Measurements from ENCODE around the gene BRCA1.

DNA sequence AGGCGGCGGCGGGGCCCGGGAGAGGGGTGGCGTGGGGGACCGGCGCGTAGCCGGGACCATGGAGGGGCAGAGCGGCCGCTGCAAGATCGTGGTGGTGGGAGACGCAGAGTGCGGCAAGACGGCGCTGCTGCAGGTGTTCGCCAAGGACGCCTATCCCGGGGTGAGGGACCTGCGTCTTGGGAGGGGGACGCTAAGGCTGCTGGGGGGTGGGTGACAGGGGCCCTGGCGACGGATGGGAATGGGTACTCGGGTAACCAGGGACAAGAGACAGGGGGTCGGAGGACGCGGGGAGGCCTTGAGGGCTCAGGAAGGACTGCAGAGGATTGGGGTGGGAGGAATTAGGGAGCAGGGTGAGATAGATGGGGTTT, 99.9 kb downstream of the BRCA1 start:
- TF ChIP-seq, protein P1, sequence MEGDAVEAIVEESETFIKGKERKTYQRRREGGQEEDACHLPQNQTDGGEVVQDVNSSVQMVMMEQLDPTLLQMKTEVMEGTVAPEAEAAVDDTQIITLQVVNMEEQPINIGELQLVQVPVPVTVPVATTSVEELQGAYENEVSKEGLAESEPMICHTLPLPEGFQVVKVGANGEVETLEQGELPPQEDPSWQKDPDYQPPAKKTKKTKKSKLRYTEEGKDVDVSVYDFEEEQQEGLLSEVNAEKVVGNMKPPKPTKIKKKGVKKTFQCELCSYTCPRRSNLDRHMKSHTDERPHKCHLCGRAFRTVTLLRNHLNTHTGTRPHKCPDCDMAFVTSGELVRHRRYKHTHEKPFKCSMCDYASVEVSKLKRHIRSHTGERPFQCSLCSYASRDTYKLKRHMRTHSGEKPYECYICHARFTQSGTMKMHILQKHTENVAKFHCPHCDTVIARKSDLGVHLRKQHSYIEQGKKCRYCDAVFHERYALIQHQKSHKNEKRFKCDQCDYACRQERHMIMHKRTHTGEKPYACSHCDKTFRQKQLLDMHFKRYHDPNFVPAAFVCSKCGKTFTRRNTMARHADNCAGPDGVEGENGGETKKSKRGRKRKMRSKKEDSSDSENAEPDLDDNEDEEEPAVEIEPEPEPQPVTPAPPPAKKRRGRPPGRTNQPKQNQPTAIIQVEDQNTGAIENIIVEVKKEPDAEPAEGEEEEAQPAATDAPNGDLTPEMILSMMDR (IDR thresholded peaks at IDR 0.05) = no peak
- TF ChIP-seq POLR2A (IDR thresholded peaks at IDR 0.05) = no peak

Data from right lobe of liver (tissue), 4 donors.